ENCODE data around the gene ANKFN1. TPM values are rescaled to one million over a fixed set of nuclear protein-coding genes. Genes with fewer than 3 reads are reported as not detected.

The ANKFN1 gene
- total and polyA plus RNA-seq, 11 donors: not detected

DNA sequence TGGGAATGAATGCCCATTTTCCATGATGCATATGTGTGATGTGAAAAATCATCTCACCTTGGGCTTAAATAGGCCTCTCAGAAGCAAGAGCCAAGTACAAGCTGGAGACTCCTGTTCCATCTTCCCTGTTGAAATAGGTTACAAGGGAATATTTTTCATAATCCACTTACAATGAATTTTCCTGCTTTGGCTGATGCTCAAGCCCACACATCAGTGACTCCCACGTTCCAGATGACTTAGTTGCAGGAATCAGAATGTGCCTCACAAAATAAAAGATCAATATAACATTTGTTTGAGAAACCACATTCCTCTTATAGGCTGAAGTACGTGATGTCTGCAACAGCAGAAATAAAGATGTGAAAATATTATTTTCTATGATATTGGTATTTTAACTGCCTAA is 24.1 kb downstream of the ANKFN1 start:
- WGBS, 4 donors: 78 to 85% (median 79%) methylated on average over 2 of the region's 2 CpGs

DNA sequence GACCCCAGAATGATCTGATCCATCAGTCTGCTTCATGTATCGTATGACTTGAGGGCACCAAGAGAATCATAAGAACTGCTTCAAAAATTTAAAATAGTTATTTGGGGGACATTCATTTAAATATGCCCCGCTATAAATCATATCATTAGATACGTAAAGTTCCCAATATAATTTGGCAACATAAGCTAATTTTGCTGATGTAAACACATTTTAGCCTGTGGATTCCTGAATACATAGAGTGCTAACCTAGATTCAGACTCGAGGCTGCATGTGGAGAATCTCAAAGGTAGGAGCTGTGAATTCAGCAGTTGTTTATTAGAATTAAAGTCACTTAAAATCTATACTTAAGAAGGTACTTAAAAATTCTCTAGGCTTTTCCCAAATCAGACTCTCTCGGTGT is 24.9 kb downstream of the ANKFN1 start:
- no peaks in the 10 kb centered on the region for H3K9me3 ChIP-seq
- DNase-seq (no peak), ATAC-seq (no peak)
- 85 to 92% (median 89%) methylated on average over 5 of the region's 5 CpGs for WGBS, 4 donors
- H3K27me3 ChIP-seq: peaks cover 0 to 6% (median 0%) of the 10 kb centered on the region in 9 donors
- peaks cover 0 to 10% (median 0%) of the 10 kb centered on the region in 12 donors for H3K4me1 ChIP-seq
- no peaks in the 10 kb centered on the region for H3K36me3 ChIP-seq
- H3K4me3 ChIP-seq: no peak overlapping the region
- TF ChIP-seq, protein P1, sequence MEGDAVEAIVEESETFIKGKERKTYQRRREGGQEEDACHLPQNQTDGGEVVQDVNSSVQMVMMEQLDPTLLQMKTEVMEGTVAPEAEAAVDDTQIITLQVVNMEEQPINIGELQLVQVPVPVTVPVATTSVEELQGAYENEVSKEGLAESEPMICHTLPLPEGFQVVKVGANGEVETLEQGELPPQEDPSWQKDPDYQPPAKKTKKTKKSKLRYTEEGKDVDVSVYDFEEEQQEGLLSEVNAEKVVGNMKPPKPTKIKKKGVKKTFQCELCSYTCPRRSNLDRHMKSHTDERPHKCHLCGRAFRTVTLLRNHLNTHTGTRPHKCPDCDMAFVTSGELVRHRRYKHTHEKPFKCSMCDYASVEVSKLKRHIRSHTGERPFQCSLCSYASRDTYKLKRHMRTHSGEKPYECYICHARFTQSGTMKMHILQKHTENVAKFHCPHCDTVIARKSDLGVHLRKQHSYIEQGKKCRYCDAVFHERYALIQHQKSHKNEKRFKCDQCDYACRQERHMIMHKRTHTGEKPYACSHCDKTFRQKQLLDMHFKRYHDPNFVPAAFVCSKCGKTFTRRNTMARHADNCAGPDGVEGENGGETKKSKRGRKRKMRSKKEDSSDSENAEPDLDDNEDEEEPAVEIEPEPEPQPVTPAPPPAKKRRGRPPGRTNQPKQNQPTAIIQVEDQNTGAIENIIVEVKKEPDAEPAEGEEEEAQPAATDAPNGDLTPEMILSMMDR (IDR thresholded peaks at IDR 0.05): no peak
- intact Hi-C loops (cut with DNase I): no loop called here
- no peak overlapping the region for H3K27ac ChIP-seq

More for the DNA sequence above, 24.1 kb downstream of the ANKFN1 start:
- H3K27ac ChIP-seq: no peak overlapping the region
- peaks cover 0 to 6% (median 0%) of the 10 kb centered on the region in 9 donors for H3K27me3 ChIP-seq
- DNase-seq (no peak), ATAC-seq (no peak)
- intact Hi-C loops (cut with DNase I): no loop called here
- H3K9me3 ChIP-seq: no peaks in the 10 kb centered on the region
- no peaks in the 10 kb centered on the region for H3K36me3 ChIP-seq
- H3K4me1 ChIP-seq: peaks cover 0 to 12% (median 0%) of the 10 kb centered on the region in 12 donors
- no peak overlapping the region for H3K4me3 ChIP-seq
- TF ChIP-seq POLR2A (IDR thresholded peaks at IDR 0.05): no peak
- TF ChIP-seq, protein P1 (IDR thresholded peaks at IDR 0.05): no peak

DNA sequence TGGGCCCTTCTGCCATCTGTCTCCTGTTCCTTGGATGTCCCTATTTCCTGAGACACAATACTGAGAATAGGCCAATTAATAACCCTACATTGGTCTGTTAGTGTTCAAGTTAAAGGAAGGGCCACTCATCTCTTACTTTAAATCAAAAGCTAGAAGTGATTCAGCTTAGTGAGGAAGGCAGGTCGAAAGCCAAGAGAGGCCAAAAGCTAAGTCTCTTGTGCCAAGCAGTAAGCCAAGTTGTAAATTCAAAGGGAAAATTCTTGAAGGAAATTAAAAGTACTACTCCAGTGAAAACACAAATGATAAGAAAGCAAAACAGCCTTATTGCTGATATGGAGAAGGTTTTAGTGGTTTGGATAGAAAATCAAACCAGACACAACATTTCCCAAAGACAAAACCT is 28.8 kb downstream of the ANKFN1 start:
- no peak overlapping the region for H3K27ac ChIP-seq
- ATAC-seq (no peak), DNase-seq (no peak)
- intact Hi-C loops (cut with DNase I): loop anchor here in 1 of 10 donors (5.0 kb wide), 1 partner anchor 50 kb away; no protein-coding TSS in a partner anchor
- H3K9me3 ChIP-seq: no peaks in the 10 kb centered on the region
- H3K4me1 ChIP-seq: no peaks in the 10 kb centered on the region
- no peak overlapping the region for H3K4me3 ChIP-seq
- H3K36me3 ChIP-seq: no peaks in the 10 kb centered on the region
- no peaks in the 10 kb centered on the region for H3K27me3 ChIP-seq
- TF ChIP-seq POLR2A (IDR thresholded peaks at IDR 0.05): no peak
- TF ChIP-seq, protein P1 (IDR thresholded peaks at IDR 0.05): no peak
- WGBS, 4 donors: 70 to 78% (median 74%) methylated on average over 1 of the region's 1 CpG

DNA sequence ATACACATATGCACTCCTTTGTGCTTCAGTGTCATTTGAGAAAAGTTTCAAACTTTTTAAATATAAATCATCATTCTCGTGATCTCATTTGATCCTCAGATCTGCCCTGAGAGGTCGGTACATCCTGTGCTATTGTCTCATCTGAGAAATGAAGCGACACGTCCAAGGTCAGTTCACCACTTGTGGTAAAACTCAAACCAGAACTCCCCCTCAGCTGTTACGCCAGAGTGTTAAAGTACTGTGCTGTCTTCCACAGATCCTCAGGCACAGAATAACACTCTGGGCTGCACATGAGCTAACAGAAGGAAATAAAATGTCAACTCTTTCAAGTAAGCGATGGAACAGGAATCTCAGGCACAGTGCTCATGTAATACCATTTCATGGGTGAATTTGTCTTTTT is 31.4 kb downstream of the ANKFN1 start:
- Histone ChIP-seq H3K27ac (no peak overlapping the region), H3K4me3 (no peak overlapping the region), H3K4me1 (no peaks in the 10 kb centered on the region), H3K9me3 (no peaks in the 10 kb centered on the region), H3K27me3 (no peaks in the 10 kb centered on the region), H3K36me3 (no peaks in the 10 kb centered on the region)
- 77 to 89% (median 80%) methylated on average over 6 of the region's 6 CpGs for WGBS, 4 donors
- intact Hi-C loops (cut with DNase I): loop anchor here in 1 of 10 donors (5.0 kb wide), 1 partner anchor 48 kb away; no protein-coding TSS in a partner anchor
- no peak for DNase-seq
- TF ChIP-seq, protein P1 (IDR thresholded peaks at IDR 0.05): no peak
- no peak for TF ChIP-seq POLR2A (IDR thresholded peaks at IDR 0.05)
- no peak for ATAC-seq
